ENCODE results near the gene ATG13. TPM values are rescaled to one million over a fixed set of nuclear protein-coding genes. Genes with fewer than 3 reads are reported as not detected.

ATG13 gene
- total RNA-seq, 2 experiments from 2014 or later: 46.4 to 53.2 TPM

DNA sequence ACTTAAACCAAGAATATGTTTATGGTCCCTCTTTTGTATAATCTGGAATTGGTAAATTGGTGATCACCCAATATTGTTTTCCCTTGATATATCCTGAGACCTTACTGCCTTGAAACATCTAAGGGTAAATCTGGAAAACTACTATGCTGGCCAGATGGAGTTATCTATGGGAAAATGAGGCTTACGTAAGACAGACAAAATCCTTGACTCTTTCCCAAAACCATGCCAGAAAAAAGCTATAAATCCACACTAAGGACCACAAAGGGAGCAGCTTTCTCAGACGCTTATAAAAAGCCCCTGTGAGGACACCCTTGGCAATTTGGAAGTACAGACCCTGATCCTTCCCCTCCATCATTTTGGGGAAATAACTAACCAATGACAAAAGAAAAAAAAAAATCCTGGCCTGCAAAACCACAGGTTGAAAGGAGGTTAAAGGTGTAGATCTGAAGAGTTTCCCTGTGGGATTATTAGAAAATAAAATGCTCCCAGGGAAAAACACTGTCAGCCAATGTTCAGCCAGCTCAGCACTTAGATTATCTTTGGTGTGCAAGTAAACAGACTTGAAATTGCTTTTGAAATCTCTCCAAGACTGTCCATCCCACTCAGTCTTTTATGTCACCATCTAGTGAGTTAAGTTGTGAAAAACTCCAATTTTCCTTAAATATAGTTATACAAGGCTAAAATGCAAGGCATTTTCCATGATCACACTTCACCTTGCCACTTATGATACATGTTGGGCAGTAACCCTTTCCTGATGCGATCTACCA is 17.0 kb upstream of the ATG13 start:
- peaks cover 6% of the 10 kb centered on the region; the same call in 1 of the 2 replicates for H3K36me3 ChIP-seq (ENCODE audit: insufficient read depth, low read length)
- H4K20me1 ChIP-seq (ENCODE audit: insufficient read depth, low read length): no peaks in the 10 kb centered on the region
- ChIA-PET CTCF (ENCODE audit: unreplicated experiment) (no interaction called here), POLR2A (interaction anchor here (0.7 to 1.8 kb wide), 3 partner anchors 7 to 40 kb away, joined by 4 to 6 read pairs (median 5); no protein-coding TSS in a partner anchor)
- peaks cover 24% of the 10 kb centered on the region for H3K4me1 ChIP-seq (ENCODE audit: insufficient read depth, low read length, poor library complexity, severe bottlenecking)
- H3K4me3 ChIP-seq (ENCODE audit: low read depth, low read length, poor library complexity, severe bottlenecking): no peak overlapping the region
- DNase-seq (ENCODE audit: low spot score): no peak
- H2AFZ ChIP-seq (ENCODE audit: low read length): no peak overlapping the region
- TF ChIP-seq EZH2phosphoT487 (IDR thresholded peaks at IDR 0.05; ENCODE audit: borderline replicate concordance, low read depth, low read length): no peak
- TF ChIP-seq, protein P1, sequence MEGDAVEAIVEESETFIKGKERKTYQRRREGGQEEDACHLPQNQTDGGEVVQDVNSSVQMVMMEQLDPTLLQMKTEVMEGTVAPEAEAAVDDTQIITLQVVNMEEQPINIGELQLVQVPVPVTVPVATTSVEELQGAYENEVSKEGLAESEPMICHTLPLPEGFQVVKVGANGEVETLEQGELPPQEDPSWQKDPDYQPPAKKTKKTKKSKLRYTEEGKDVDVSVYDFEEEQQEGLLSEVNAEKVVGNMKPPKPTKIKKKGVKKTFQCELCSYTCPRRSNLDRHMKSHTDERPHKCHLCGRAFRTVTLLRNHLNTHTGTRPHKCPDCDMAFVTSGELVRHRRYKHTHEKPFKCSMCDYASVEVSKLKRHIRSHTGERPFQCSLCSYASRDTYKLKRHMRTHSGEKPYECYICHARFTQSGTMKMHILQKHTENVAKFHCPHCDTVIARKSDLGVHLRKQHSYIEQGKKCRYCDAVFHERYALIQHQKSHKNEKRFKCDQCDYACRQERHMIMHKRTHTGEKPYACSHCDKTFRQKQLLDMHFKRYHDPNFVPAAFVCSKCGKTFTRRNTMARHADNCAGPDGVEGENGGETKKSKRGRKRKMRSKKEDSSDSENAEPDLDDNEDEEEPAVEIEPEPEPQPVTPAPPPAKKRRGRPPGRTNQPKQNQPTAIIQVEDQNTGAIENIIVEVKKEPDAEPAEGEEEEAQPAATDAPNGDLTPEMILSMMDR (conservative IDR thresholded peaks at IDR 0.05; ENCODE audit: low read length): no peak
- H3K9me2 ChIP-seq (ENCODE audit: insufficient read depth, low read length): no peaks in the 10 kb centered on the region
- intact Hi-C loops (cut with micrococcal nuclease; ENCODE audit: unreplicated experiment): no loop called here
- no peak overlapping the region for H3K4me2 ChIP-seq (ENCODE audit: low read length)
- no peaks in the 10 kb centered on the region for H3K79me2 ChIP-seq (ENCODE audit: insufficient read depth, low read depth, low read length)
- H3K9me3 ChIP-seq (ENCODE audit: low read length): no peaks in the 10 kb centered on the region
- H3K27ac ChIP-seq (ENCODE audit: low read depth, low read length, poor library complexity, severe bottlenecking): no peak overlapping the region
- BruUV-seq (replicated peaks): no TSS peak

DNA sequence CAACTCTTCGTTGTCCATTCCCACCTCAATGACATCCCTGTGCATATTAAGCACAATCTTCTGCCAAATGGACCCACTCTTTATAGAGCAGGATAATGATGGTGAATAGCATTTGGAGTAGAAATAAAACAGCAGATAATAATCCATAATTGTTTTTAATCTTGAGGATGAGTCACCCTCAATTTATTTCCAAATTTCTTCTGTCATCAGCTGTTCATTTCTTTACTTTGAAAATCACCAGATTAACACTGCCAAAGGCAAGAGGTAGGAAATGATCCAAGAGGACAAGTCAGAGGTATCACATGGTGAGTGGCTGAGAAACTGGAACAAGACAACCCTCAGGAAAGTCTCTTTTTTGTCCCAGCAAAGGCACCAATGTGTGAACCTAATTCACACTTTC is 16.2 kb upstream of the ATG13 start:
- Histone ChIP-seq H3K79me2 (ENCODE audit: insufficient read depth, low read depth, low read length) (no peaks in the 10 kb centered on the region), H3K4me1 (ENCODE audit: insufficient read depth, low read length, poor library complexity, severe bottlenecking) (peaks cover 24% of the 10 kb centered on the region), H3K4me3 (ENCODE audit: low read depth, low read length, poor library complexity, severe bottlenecking) (no peak overlapping the region), H3K9me3 (ENCODE audit: low read length) (no peaks in the 10 kb centered on the region), H3K27ac (ENCODE audit: low read depth, low read length, poor library complexity, severe bottlenecking) (no peak overlapping the region), H3K9me2 (ENCODE audit: insufficient read depth, low read length) (no peaks in the 10 kb centered on the region), H4K20me1 (ENCODE audit: insufficient read depth, low read length) (no peaks in the 10 kb centered on the region), H2AFZ (ENCODE audit: low read length) (no peak overlapping the region), H3K4me2 (ENCODE audit: low read length) (no peak overlapping the region), H3K36me3 (ENCODE audit: insufficient read depth, low read length) (peaks cover 6% of the 10 kb centered on the region; the same call in 1 of the 2 replicates)
- DNase-seq (ENCODE audit: low spot score): no peak
- ChIA-PET CTCF (ENCODE audit: unreplicated experiment) (no interaction called here), POLR2A (no interaction called here)
- no TSS peak for BruUV-seq (replicated peaks)
- intact Hi-C loops (cut with micrococcal nuclease; ENCODE audit: unreplicated experiment): no loop called here
- TF ChIP-seq, protein P1 (conservative IDR thresholded peaks at IDR 0.05; ENCODE audit: low read length): no peak
- TF ChIP-seq EZH2phosphoT487 (IDR thresholded peaks at IDR 0.05; ENCODE audit: borderline replicate concordance, low read depth, low read length): no peak

DNA sequence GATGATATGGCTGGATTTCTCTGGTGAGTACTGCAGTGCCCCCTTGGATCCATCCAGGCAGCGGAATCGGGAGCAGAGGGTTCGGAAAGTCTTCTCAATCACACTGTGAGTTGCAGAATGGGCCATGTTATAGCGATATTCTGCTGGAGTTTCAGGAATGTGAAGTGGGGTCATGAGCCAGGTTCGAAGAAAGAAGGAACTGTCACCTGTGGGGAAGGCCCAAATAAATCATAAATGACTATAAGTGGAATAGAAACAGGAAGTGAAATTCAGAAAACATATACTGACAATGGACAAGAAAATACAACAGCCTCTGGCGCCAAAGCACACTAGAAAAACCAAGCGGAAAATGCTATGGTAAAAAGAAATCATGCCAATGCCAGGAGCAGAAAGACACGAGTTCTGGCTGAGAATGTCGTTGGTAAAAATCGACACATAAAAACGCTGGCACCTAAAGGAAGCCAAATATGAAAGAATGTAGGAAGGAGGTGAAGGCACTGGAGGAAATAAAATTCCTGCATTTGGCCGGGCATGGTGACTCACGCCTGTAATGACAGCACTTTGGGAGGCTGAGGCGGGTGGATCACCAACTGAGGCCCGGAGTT is 13.5 kb upstream of the ATG13 start:
- DNase-seq (ENCODE audit: low spot score): peak; percentile 39
- Histone ChIP-seq H3K9me3 (ENCODE audit: low read length) (no peaks in the 10 kb centered on the region), H3K27ac (ENCODE audit: low read depth, low read length, poor library complexity, severe bottlenecking) (no peak overlapping the region), H2AFZ (ENCODE audit: low read length) (no peak overlapping the region), H3K36me3 (ENCODE audit: insufficient read depth, low read length) (peaks cover 6% of the 10 kb centered on the region; the same call in 1 of the 2 replicates), H3K4me2 (ENCODE audit: low read length) (peak overlapping the region; percentile 42), H3K4me1 (ENCODE audit: insufficient read depth, low read length, poor library complexity, severe bottlenecking) (peaks cover 24% of the 10 kb centered on the region), H3K9me2 (ENCODE audit: insufficient read depth, low read length) (no peaks in the 10 kb centered on the region), H3K4me3 (ENCODE audit: low read depth, low read length, poor library complexity, severe bottlenecking) (no peak overlapping the region), H3K79me2 (ENCODE audit: insufficient read depth, low read depth, low read length) (no peaks in the 10 kb centered on the region), H4K20me1 (ENCODE audit: insufficient read depth, low read length) (no peaks in the 10 kb centered on the region)
- no peak for TF ChIP-seq EZH2phosphoT487 (IDR thresholded peaks at IDR 0.05; ENCODE audit: borderline replicate concordance, low read depth, low read length)
- TF ChIP-seq, protein P1 (conservative IDR thresholded peaks at IDR 0.05; ENCODE audit: low read length): no peak
- intact Hi-C loops (cut with micrococcal nuclease; ENCODE audit: unreplicated experiment): no loop called here
- ChIA-PET POLR2A (interaction anchor here (1.1 kb wide), 1 partner anchor 97 kb away, joined by 3 read pairs; the partner anchor contains the start of genes ARHGAP1 and ZNF408), CTCF (ENCODE audit: unreplicated experiment) (no interaction called here)
- BruUV-seq (replicated peaks): no TSS peak
